Lower leg skin (tissue), 3 donors: Measurements from ENCODE around the gene LDLR.

Experiments used
- CTCF ChIP-seq, 3 donors: fragments of 450-650 bp; IDR thresholded peaks; one replicate each; pipeline ENCODE4 v1.5.1; 2016; ENCODE audit warnings: antibody characterized with exemption in 3 of 3, mild to moderate bottlenecking in 3 of 3, moderate library complexity in 2 of 3
- POLR2A ChIP-seq, 2 donors: fragments of 450-650 bp; IDR thresholded peaks; one replicate each; pipeline ENCODE4 v1.6.1; 2016 to 2017; ENCODE audit warnings: antibody characterized with exemption in 2 of 2, mild to moderate bottlenecking in 1 of 2, moderate library complexity in 1 of 2

- no peak for TF ChIP-seq POLR2A (IDR thresholded peaks at IDR 0.05)
- TF ChIP-seq CTCF (IDR thresholded peaks at IDR 0.05): no peak
Observed at GRCh38 chr19:11064831-11065303, 24.4 kb upstream of the LDLR start.
